ENCODE results near the gene AK2.

Gene AK2

DNA sequence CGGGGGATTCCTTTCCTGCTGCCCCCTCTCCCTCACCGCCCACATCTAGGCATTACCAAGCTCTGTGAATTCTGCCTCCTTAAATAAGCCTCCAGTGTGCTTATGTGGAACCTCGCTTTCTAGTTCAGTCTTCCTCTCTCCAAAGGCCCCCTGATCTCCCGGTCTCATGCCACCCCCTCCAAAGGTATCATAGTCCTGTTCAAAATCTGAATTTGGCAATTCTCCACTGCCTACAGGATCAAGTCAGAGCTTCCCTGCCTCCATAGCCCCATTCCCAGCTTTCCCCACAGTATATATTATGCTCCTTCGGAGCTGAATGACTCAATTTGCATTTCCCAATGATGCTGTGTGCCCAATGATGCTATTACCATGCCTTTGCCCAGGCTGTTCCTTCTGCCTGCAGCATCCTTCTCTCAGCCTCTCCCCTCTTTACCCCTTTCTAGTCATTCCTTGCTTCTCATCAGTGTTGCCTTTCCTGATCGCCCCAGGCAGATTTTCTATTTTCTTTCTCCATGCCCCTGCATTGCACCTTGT is 46.0 kb upstream of the AK2 start:
- Histone ChIP-seq H3K27ac (replicated peaks) (no peak overlapping the region), H3K4me3 (replicated peaks; ENCODE audit: insufficient read depth, low read length) (no peak overlapping the region), H3K27me3 (ENCODE audit: insufficient read depth, poor library complexity, severe bottlenecking) (peaks cover 18% of the 10 kb centered on the region)
- TF ChIP-seq GABPA (IDR thresholded peaks at IDR 0.05; ENCODE audit: low read depth) (no peak), REST (IDR thresholded peaks at IDR 0.05; ENCODE audit: insufficient replicate concordance, low read depth) (no peak), SPI1 (IDR thresholded peaks at IDR 0.05; ENCODE audit: borderline replicate concordance, low read depth) (no peak), POLR2AphosphoS5 (IDR thresholded peaks at IDR 0.05; ENCODE audit: low read depth) (no peak)
- TF ChIP-seq, protein P1, sequence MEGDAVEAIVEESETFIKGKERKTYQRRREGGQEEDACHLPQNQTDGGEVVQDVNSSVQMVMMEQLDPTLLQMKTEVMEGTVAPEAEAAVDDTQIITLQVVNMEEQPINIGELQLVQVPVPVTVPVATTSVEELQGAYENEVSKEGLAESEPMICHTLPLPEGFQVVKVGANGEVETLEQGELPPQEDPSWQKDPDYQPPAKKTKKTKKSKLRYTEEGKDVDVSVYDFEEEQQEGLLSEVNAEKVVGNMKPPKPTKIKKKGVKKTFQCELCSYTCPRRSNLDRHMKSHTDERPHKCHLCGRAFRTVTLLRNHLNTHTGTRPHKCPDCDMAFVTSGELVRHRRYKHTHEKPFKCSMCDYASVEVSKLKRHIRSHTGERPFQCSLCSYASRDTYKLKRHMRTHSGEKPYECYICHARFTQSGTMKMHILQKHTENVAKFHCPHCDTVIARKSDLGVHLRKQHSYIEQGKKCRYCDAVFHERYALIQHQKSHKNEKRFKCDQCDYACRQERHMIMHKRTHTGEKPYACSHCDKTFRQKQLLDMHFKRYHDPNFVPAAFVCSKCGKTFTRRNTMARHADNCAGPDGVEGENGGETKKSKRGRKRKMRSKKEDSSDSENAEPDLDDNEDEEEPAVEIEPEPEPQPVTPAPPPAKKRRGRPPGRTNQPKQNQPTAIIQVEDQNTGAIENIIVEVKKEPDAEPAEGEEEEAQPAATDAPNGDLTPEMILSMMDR (IDR thresholded peaks at IDR 0.05; ENCODE audit: insufficient read depth, low read length), result no peak
- DNase-seq (ENCODE audit: low read depth in 1 of 2, low spot score in 1 of 2), result no peak

DNA sequence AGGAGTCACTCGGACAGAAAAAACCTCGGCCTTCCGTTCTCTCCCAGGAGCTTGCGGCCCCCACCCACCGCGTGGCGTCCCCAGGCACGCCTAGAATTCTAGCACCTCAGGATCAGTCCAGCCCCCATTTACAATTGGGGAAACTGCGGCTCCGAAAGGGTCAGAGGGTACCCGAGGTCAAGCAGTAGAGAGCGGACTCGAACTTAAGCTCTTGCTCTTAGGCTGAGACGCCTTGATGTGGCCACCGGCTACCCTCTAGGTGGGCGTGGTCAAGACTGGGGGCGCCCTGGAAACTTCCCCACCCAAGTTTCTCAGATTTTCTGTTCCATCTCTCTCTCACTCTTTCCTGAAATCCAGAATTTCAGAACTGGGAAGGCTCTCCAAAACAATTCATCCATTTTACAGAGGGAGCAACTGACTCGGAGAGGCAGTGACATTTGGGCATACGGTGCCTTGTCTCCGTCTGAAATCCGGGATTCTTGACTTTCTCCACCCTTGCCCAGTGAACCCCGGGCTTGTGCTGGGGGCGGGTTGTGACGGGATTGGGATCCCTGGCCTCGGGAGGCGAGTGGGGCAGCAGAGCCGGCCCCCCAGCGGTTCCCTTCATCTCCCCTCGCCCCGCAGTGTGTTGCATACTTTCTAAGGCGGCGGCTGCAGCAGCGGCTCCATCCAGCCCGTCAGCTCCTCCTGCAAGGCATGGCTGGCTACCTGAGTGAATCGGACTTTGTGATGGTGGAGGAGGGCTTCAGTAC is 45.0 kb upstream of the AK2 start:
- no peak overlapping the region for H3K27ac ChIP-seq (replicated peaks)
- DNase-seq (ENCODE audit: low read depth in 1 of 2, low spot score in 1 of 2), result no peak
- peak overlapping the region; percentile 66 for H3K4me3 ChIP-seq (replicated peaks; ENCODE audit: insufficient read depth, low read length)

More for the DNA sequence above, 45.0 kb upstream of the AK2 start:
- H3K27me3 ChIP-seq (ENCODE audit: insufficient read depth, poor library complexity, severe bottlenecking), result peaks cover 18% of the 10 kb centered on the region
- TF ChIP-seq SPI1 (IDR thresholded peaks at IDR 0.05; ENCODE audit: borderline replicate concordance, low read depth) (no peak), POLR2AphosphoS5 (IDR thresholded peaks at IDR 0.05; ENCODE audit: low read depth) (no peak), GABPA (IDR thresholded peaks at IDR 0.05; ENCODE audit: low read depth) (no peak), REST (IDR thresholded peaks at IDR 0.05; ENCODE audit: insufficient replicate concordance, low read depth) (no peak)
- TF ChIP-seq, protein P1 (IDR thresholded peaks at IDR 0.05; ENCODE audit: insufficient read depth, low read length), result no peak

Data from HL-60 (cell line).